Left cardiac atrium (tissue), 4 donors: ENCODE results near the gene RNU1-4. TPM values are rescaled to one million over a fixed set of nuclear protein-coding genes. Genes with fewer than 3 reads are reported as not detected.
A peak's percentile ranks its signal among the peaks of the same experiment; 100 is the strongest.
"Not testable (repeated sequence)": the region's sequence is repeated elsewhere in the genome, so short reads cannot be mapped to it uniquely, and the experiment has no call there.

ENCODE experiments used
- ATAC-seq, 2 donors: fragments of 200-7000 bp; cut with Tn5 transposase; one replicate each; pipeline ENCODE4 v1.9.1; 2020; ENCODE audit warnings: mild to moderate bottlenecking in 2 of 2, moderate library complexity in 2 of 2
- DNase-seq: peaks from one replicate; pipeline ENCODE4 v3.0.0-alpha.2; 2020
- intact Hi-C, 2 donors: fragments of 100-400 bp; cut with DNase I; formaldehyde crosslinking; loops; one replicate each; pipeline versions ENCODE4 v1.14.1 to v1.15.1; 2022 to 2023
- total RNA-seq, 2 donors: library from RNA; stranded (reverse); fragmentation: NEBNext Ultra II Directional; extraction: Animal tissue kit (Norgen Biotek cat#: 25700); gene quantifications; one replicate each; pipeline ENCODE4 v1.2.1, GENCODE V29; 2021
- donor health status: DM: no; HTN: yes; CAD: no.
- donor health status: DM: no; HTN: yes; CAD: no; lungs with severe emphysema.
- donor health status: DM: yes; HTN: yes; CAD: no.
- donor health status: Dilated cardiomyopathy.

Gene RNU1-4
- total RNA-seq, 2 donors from 2014 or later, result 5,988 to 15,401 TPM

DNA sequence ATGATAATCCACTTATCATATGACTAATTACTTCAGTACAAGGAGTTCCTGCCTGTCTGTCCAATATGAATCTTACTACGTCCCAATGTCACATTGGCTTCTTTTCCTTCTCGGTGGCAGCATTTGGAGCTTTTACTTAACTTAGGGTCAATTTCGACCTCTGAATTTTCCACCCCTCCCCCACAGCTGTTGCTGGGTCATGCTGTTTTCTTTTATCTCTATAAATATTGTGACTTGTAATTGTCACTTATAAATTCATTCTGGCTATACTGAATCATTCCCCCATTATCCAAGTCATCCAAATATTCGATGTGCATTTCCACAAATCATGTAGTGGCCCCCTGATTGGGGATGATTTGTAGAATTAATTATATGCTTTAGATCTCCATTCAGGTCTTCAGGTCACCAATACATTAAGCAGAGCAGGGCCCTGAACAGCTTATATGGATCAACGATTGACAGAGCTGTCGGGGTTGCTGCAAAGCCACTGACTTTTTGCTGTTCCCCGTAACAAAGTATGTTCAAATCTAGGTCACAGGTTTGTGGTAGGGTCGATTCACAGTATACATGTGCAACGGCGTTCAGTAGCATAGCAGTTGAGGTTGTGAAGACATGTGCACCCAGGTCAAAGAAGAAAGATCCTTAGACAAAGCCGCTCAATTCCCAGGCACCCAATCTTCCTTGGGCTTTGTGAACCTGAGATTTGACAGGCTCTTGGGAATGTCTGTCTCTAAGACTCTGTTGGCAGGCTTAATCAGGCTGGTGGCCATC lies 18.3 kb upstream of the RNU1-4 start:
- DNase-seq (no peak), ATAC-seq (peak in 1 of 2 donors; percentile 10)
- intact Hi-C loops, result loop anchor here in 1 of 2 donors (10.0 kb wide), 1 partner anchor 177 kb away; no protein-coding TSS in a partner anchor

DNA sequence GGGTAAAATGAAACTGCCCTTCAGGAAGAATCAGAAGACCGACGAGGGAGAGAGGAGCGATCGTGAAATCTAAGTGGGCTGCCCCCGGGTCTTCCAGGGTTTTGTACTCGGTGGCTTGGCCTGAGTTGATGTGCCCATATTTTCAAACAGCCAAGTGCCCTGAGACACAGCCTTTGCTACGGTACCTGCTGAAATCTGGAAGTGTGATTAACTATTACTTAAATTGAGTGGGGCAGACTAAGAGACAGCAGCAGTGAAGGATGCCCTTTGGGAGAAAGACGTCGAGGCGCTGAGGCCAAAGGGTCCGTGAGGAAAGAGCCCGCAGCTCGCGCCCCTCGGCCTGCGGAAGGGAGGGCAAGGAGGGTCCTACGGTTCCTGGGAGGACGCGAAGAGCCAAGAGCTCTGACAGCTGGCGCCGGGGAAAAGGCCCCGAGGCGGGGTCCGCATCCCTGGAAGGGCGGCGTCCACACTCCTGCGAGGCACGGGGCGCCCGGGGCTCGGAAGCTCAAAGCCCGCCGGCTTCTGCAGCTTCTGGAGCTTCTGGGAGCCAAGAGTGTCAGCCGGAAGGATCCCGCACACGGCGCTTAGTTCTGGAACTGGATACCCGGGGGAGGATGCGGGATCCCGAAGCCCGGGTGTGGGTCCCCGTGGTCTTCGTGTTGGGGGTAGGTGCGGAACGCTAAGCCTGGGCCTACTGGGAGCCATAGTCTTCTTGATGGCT lies 15.4 kb upstream of the RNU1-4 start:
- DNase-seq, result peak; percentile 40
- intact Hi-C loops, result loop anchor here in 1 of 2 donors (10.0 kb wide), 1 partner anchor 180 kb away; no protein-coding TSS in a partner anchor
- peak; percentile 12 to 27 for ATAC-seq

DNA sequence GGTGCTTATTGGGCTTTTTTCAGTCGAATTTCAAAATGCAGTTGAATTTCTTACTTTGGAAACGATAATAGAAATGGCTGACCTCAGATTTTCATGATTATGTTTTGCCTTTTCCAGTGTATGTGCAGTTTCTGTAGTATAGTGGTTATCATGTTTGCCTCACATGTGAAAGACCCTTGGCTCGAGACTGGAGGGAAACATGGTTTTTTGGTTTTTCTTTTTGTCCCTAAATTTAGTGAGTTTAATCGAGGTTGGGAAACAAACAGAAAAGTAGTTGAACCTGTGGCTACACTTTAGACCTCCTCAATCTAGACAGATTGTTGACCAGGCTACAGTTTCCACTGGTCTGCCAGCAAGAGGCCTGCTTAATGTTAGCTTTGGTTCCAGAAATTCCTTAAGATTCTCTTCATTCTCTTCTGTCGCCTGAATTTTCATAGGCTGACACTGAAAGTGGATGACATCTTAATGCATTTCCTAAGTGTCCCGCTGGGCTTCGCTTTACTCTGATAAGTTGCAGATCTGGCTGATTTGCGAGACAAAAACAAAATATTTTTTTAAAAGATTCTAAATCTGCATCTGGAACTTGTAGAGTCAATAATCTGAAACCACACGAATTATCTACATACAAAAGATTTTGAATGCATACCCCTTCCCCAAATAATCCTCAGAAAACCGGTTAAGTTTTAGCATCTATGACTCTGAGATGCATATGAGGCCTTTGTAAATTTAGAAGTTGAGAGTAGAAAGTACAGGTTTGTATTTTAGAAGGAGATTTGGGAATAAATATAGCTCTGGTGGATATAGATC lies 14.7 kb upstream of the RNU1-4 start:
- intact Hi-C loops, result loop anchor here in 1 of 2 donors (10.0 kb wide), 1 partner anchor 181 kb away; no protein-coding TSS in a partner anchor
- DNase-seq, ATAC-seq: not testable (repeated sequence)

DNA sequence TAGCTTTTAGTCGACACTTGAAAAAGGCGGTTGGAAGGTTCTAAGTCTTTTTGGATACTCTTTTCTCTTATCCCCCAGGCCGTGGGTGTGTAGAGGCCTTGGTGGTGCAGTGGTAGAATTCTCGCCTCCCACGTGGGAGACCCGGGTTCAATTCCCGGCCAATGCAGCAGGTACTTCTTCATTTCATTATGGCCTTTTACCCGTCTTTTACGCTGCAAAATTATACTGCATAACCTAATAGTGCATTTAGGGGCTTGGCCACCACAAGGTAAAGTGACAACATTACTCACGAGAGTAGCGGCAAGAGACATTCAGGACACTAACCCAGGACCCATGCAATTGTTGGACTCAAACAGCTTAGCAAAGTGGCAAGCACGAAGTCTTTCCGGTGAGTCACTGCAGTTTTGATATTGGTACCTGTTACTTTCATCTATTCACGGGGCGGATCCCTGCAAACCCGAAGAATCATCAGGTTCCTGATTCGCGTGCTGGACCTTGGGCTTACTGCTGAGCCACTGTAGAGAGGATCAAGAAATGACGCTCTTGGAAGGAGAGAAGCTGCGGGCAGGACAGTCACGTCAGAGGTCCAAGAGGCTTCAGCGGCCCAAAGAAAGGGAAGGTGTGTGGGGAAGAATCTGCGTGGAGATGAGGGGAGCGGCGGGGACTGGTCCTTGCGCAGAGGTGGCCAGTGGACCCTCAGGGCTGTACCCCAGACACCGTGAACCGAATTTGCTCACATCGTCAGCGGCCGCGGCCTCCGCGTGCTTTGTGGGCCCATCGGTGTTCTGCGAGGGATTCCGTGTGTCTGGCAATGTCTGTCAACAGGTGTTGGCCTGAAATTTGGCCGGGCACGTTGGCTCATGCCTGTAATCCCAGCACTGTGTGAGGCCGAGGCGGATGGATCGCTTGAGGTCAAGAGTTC lies 12.9 kb upstream of the RNU1-4 start:
- no peak for DNase-seq
- intact Hi-C loops, result loop anchor here in 1 of 2 donors (10.0 kb wide), 1 partner anchor 183 kb away; no protein-coding TSS in a partner anchor
- ATAC-seq, result peak; percentile 53 to 66

DNA sequence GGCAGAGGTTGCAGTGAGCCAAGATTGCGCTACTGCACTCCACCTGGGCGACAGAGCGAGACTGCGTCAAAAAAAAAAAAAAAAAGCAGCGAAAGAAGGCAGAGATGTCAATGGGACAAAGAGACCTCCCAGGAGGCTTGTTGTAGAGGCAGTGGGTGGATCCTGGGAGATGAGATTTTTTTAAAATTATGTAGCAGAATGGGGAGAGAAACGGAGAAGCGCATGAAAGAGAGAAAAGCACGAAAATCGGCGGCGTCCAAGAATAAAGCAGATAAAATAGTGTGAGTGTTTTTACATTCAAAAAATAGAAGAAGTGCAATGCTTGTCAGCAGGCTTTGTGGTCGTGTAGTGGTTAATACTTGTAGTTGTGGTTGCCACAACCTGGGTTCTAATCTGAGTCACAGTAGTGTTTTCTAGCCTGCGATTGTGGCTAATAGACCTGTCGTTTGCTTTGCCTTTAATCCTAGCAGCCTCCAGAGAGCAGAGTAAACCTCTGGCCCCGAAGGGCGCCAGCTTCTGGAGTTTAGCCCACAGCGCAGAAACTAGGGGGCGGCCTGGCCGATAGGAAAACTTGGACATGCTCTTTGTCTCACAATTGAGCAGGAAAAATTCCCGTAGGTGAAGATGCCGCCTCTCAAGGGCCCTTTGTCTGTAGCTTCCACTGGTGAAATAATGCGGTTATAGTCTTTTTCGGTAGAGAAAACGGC lies 11.9 kb upstream of the RNU1-4 start:
- intact Hi-C loops, result loop anchor here in 1 of 2 donors (10.0 kb wide), 1 partner anchor 184 kb away; no protein-coding TSS in a partner anchor
- ATAC-seq, DNase-seq: not testable (repeated sequence)

DNA sequence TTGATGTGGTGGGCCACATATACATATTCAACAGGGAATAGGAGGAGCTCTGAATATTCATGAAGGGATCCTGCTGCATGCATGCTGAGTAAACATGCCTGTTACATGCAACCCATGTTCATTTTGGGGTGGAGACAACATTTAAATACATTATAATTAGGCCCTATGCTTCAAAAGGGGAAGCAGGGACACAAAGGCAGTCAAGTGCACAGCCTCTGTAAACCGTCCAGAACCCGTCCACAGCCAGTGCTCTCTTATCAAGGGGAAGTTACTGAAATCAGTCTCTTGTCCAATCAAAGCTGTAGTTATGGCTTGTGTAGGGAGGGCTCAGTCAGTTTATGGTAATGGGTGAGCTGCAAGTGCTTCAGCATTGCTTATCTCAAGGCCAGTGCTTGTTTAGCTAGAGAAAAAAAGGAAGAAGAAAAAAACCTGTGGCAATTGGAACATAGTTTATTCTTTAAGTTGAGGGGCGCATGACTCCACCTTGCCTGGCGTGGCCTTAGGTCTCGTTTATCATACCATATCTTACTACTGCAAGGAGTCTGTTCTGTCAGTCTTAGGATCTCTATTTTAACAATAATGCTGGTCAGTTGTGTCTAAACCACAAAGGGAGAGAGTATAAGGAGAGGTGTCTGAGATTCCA lies 7.9 kb upstream of the RNU1-4 start:
- DNase-seq, intact Hi-C loops, ATAC-seq: not testable (repeated sequence)

DNA sequence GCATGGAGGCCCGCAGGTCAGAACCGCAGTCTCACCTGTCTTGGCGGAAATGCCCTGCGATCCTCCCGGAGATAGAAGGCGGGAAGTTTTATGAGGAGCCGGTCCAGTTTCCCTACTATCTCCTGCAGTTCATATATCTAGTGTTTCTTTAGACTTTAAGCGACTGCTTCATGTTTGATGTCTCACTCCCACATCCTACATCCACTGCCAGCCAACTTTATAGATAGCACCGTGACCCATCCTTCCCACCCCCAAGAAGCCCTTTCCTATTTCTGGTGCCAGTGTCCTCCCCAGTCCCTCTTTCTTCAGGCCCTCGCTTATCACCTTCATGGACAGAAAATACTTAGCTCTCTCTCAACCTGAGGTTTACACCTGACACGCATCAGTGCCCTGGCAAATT lies 914 bp downstream of the RNU1-4 start:
- ATAC-seq, intact Hi-C loops, DNase-seq: not testable (repeated sequence)

DNA sequence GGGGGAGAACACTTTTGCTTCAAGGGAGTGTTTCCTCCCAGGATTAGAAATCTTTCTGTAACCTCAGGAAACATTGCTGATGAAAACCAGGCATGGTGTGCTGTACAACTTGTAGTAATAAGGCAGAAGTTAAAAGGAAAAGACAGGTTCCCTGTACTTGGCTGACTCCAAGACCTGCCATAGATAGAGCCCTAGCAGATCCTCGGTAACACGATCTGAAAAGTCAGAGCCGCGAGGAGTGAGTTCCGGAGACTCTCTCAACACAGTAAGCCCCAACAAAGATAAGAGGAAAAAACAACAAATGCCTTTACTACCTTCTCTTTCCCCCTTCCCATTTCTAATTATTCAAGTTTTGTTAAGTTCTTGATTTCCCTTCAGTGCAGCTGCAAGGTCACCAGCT lies 7.3 kb downstream of the RNU1-4 start:
- ATAC-seq, DNase-seq, intact Hi-C loops: not testable (repeated sequence)

DNA sequence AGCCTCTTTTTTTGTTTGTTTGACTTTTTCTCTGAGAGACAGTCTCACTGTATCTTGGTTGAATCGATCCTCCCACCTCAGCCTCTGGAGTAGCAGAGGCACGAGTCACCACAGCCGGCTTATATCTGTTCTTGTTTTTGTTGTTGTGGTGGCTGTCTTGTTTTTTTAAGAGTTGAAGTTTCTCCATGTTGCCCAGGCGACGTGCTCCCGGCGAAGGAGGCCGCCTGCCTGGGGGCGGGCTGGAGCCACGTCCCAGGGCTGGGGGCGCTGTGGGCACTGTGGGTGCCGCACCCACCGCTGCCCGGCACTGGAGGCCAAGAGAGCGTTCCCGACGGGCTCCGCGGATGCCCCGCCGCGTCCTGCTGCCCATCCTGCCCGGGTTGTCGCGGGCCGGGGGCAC lies 8.4 kb downstream of the RNU1-4 start:
- intact Hi-C loops, DNase-seq: not testable (repeated sequence)
- ATAC-seq, result peak; percentile 30 to 43

DNA sequence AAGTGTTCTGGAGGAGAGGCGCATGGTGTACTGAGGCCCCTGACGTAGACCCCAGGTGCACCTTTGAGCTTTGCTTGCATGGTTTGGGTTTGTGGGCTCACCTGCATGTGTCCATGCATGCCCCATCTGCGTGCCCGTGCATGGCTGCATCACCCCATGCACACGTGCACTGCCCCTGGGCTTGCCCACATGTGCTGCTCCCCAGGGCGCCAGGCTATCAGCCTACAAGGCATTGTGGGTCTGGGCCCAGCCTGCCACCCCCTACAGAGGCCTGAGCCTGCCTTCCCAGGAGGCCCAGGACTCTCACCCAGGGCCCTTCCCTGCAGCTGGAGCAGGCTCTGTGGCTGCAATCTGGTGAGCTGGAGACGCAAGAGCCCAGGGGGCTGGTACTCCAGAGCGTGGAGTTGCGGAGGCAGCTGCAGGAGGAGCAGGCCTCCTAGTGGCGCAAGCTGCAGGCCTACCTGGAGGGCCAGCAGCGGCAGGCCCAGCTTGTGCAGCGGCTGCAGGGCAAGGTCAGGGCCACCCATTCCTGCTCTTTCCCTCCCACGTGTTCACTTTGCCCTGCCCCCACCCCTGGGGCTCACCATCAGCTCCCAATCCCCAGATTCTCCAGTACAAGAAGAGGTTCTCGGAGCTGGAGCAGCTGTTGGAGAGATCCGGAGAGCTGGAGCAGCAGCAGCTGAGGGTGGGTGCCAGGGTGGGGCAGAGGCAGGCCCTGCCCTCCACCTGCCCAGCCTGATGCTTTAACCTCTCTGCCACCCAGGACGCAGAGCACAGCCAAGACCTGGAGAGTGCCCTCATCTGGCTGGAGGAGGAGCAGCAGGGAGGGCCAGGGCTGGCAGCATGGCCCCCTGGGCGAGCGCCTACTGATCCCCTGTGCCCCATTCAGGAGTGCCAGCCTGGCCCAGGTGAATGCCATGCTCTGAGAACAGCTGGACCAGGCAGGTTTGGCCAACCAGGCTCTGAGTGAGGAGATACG lies 9.9 kb downstream of the RNU1-4 start:
- peak; percentile 66 to 73 for ATAC-seq
- DNase-seq, intact Hi-C loops: not testable (repeated sequence)

DNA sequence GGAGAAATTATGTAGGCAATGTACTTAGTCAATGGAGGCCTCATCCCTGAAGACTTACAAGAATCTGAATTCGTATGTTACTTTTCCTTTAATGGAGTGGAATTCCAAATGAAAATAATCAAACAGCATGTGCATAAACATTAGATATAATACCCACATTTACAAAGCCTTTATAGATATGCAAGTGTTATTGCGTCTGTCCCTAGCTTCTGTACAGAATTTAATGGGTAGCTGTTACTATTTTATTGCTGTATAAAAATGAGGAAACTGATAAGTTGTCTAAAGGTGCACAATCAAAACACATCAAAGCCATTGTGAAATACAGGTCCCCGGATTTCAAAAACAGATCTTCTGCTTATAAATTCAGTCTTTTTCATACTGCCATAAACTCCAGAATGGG lies 12.5 kb downstream of the RNU1-4 start:
- intact Hi-C loops, DNase-seq, ATAC-seq: not testable (repeated sequence)

DNA sequence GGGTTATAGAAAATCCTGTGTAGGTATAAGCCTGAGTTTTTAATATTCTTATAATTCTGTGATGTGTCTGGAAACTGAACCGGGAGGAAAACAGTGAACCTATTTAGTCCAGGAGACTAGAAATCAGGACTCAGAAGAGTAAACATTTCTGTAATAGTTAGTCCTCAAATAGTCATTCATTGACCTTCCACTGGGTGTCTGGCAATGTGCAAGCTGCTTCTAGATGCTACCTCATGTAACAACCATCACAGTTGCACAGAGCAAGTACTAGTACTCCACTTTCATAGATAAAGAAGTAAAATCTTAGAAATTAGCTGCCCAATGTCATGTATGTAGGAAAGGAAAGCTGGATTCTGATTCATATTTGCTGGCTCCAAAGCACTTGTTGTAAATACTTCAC lies 15.1 kb downstream of the RNU1-4 start:
- DNase-seq, intact Hi-C loops, ATAC-seq: not testable (repeated sequence)

DNA sequence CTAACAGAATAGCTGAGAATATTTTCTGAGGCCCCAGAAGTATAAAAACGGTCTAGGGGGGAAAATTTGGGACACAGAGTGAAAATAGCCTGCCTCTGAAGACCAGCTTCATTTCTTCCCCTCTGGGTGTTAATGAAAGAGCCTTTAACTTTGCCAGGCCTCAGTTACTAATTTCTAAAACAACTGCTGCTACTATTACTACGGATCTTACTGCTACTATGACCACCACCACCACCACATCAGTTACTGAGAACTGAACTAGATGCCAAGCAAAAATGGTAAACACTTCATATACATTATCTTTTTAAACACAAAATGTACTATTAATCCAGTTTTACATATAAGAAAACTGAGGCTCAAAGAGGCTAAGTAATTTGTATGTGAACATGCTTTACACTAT lies 15.6 kb downstream of the RNU1-4 start:
- intact Hi-C loops, DNase-seq, ATAC-seq: not testable (repeated sequence)

DNA sequence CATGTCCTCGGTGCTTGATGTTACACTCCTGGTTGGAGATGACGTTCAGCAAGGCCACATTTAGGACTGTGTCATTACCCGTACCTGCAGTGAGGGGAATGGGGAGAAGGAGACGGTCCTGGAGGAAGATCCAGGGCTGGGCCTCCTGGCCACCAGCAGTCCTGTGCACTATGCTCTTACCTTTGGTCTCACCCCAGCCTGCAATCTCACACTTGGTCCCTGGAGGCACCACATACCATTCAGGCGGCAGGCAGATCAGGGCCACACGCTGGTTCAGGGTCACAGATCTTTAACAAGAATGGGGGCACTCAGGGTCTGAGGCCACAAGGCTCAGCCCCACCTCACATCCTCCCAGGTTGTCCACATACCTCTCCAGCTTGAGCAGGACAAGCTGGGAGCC lies 17.3 kb downstream of the RNU1-4 start:
- DNase-seq, ATAC-seq, intact Hi-C loops: not testable (repeated sequence)

DNA sequence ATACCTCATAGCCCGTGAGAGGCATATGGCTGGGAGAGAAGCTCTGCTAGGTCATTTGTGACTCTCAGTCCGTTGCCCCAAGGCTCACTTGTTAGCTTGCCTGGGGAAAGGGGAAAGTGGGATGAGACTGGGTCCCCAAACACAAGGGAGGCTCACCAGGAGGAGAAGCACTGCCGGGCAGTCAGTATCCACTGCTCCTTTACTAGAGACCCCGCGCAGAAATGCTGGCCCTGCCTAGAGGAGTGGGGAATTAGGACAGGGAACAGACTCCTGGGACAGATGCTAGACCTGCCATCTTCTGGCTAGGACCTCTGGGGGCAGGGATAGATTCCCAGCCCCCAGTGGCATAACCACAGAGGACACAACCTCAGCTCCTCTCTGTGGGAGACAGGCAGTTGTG lies 17.7 kb downstream of the RNU1-4 start:
- intact Hi-C loops, ATAC-seq, DNase-seq: not testable (repeated sequence)
